HepG2 (cell line): Measurements from ENCODE around the gene CRKL. TPM values are rescaled to one million over a fixed set of nuclear protein-coding genes. Genes with fewer than 3 reads are reported as not detected.

Source experiments
- CTCF ChIP-seq: sonication (generic); formaldehyde crosslinking; IDR thresholded peaks from 2 replicates; pipeline ENCODE4 v1.5.0; 2020; ENCODE audit warnings: mild to moderate bottlenecking, missing genetic modification reagents, moderate library complexity
- DMAP1 ChIP-seq: IDR thresholded peaks from 2 replicates; pipeline ENCODE4 v1.6.1; 2016
- EEA1 ChIP-seq: sonication (generic); formaldehyde crosslinking; IDR thresholded peaks from 2 replicates; pipeline ENCODE4 v1.5.1; 2020; ENCODE audit warnings: mild to moderate bottlenecking, missing genetic modification reagents, borderline replicate concordance
- ELF1 ChIP-seq: sonication (generic); formaldehyde crosslinking; IDR thresholded peaks from 2 replicates; pipeline ENCODE4 v1.4.0; 2020; ENCODE audit warnings: missing genetic modification reagents
- FOXC1 ChIP-seq: sonication (generic); formaldehyde crosslinking; IDR thresholded peaks from 2 replicates; pipeline ENCODE4 v1.8.0; 2022; ENCODE audit warnings: mild to moderate bottlenecking, missing genetic modification reagents, borderline replicate concordance
- FOXM1 ChIP-seq: sonication (generic); formaldehyde crosslinking; IDR thresholded peaks from 2 replicates; pipeline ENCODE4 v1.5.0; 2020; ENCODE audit warnings: missing genetic modification reagents
- FOXP1 ChIP-seq, 2 experiments: fragments of 450-650 bp in 1 of 2; IDR thresholded peaks; 2 replicates each; pipeline ENCODE4 v1.6.1; 2017 to 2018; ENCODE audit warnings: antibody characterized with exemption in 1 of 2
- HNRNPL ChIP-seq: fragments of 200-400 bp; formaldehyde crosslinking; IDR thresholded peaks from 2 replicates; pipeline ENCODE4 v1.6.1; 2017; ENCODE audit warnings: mild to moderate bottlenecking, low read depth, low read length
- NCOA2 ChIP-seq: sonication (generic); formaldehyde crosslinking; IDR thresholded peaks from 2 replicates; pipeline ENCODE4 v1.8.0; 2022; ENCODE audit warnings: inconsistent platforms
- PHF8 ChIP-seq: sonication (generic); formaldehyde crosslinking; IDR thresholded peaks from 2 replicates; pipeline ENCODE4 v1.5.0; 2020; ENCODE audit warnings: missing genetic modification reagents
- RARG ChIP-seq: sonication (generic); formaldehyde crosslinking; IDR thresholded peaks from 2 replicates; pipeline ENCODE4 v1.4.0; 2020; ENCODE audit warnings: low read depth, mild to moderate bottlenecking, missing genetic modification reagents
- RXRA ChIP-seq: sonication (generic); formaldehyde crosslinking; IDR thresholded peaks from 2 replicates; pipeline ENCODE4 v1.5.1; 2020; ENCODE audit warnings: missing genetic modification reagents
- SAP130 ChIP-seq: IDR thresholded peaks from 2 replicates; pipeline ENCODE4 v1.6.1; 2016; ENCODE audit warnings: low read depth
- SCMH1 ChIP-seq: sonication (generic); formaldehyde crosslinking; IDR thresholded peaks from 2 replicates; pipeline ENCODE4 v1.9.0; 2021; ENCODE audit warnings: missing genetic modification reagents, mild to moderate bottlenecking, borderline replicate concordance
- SIX4 ChIP-seq: sonication (generic); formaldehyde crosslinking; IDR thresholded peaks from 2 replicates; pipeline ENCODE4 v1.4.0; 2020; ENCODE audit warnings: missing genetic modification reagents
- TAF15 ChIP-seq: fragments of 200-400 bp; formaldehyde crosslinking; IDR thresholded peaks from one replicate; pipeline ENCODE4 v1.6.1; 2018; ENCODE audit warnings: mild to moderate bottlenecking, low read depth, low read length; ENCODE audit not compliant: poor library complexity, severe bottlenecking
- YEATS4 ChIP-seq: sonication (generic); formaldehyde crosslinking; IDR thresholded peaks from 2 replicates; pipeline ENCODE4 v1.4.0; 2020; ENCODE audit warnings: missing genetic modification reagents, borderline replicate concordance
- ZEB1 ChIP-seq: IDR thresholded peaks from 2 replicates; pipeline ENCODE4 v1.6.1; 2012; ENCODE audit warnings: mild to moderate bottlenecking, low read depth, inconsistent platforms; ENCODE audit not compliant: insufficient replicate concordance
- ZNF317 ChIP-seq: sonication (generic); formaldehyde crosslinking; IDR thresholded peaks from 2 replicates; pipeline ENCODE4 v1.5.0; 2020; ENCODE audit warnings: mild to moderate bottlenecking, missing genetic modification reagents
- ZNF333 ChIP-seq: sonication (generic); formaldehyde crosslinking; IDR thresholded peaks from 2 replicates; pipeline ENCODE4 v1.4.0; 2020; ENCODE audit warnings: mild to moderate bottlenecking, missing genetic modification reagents, borderline replicate concordance
- ZNF749 ChIP-seq: sonication (generic); formaldehyde crosslinking; IDR thresholded peaks from 2 replicates; pipeline ENCODE4 v1.8.0; 2022; ENCODE audit warnings: mild to moderate bottlenecking, missing genetic modification reagents, moderate library complexity, borderline replicate concordance
- ZSCAN21 ChIP-seq: sonication (generic); formaldehyde crosslinking; IDR thresholded peaks from 2 replicates; pipeline ENCODE4 v1.8.0; 2022; ENCODE audit warnings: mild to moderate bottlenecking, missing genetic modification reagents, moderate library complexity, borderline replicate concordance
- polyA plus RNA-seq, 8 experiments: library from polyadenylated mRNA; depleted of rRNA in 3 of 8; stranded (reverse) in 7 of 8; unstranded in 1 of 8; fragments of >200 nt; fragmentation: Illumina TruSeq in 4 of 8; extraction: Trizol in 4 of 8; gene quantifications; 2 replicates each; pipeline versions ENCODE4 v1.2.1 to v1.2.3, GENCODE V29; 2011 to 2016; ENCODE audit warnings: low read depth in 4 of 8, missing spikeins in 1 of 8, mixed read lengths in 1 of 8; ENCODE audit not compliant: insufficient read depth in 1 of 8
- total RNA-seq, 5 experiments: library from RNA; depleted of rRNA; stranded (reverse); fragments of >200 nt; fragmentation: Illumina TruSeq; extraction: Trizol; gene quantifications; 2 replicates each; pipeline ENCODE4 v1.2.3, GENCODE V29; 2016; ENCODE audit warnings: low read depth in 1 of 5
- TF ChIP-seq, protein P1 (sequence below): sonication (generic); formaldehyde crosslinking; IDR thresholded peaks from 2 replicates; pipeline ENCODE4 v1.8.0; 2022; ENCODE audit warnings: mild to moderate bottlenecking, missing genetic modification reagents, moderate library complexity
- TF ChIP-seq, protein P2 (sequence below): sonication (generic); formaldehyde crosslinking; IDR thresholded peaks from 2 replicates; pipeline ENCODE4 v1.8.1; 2022; ENCODE audit warnings: mild to moderate bottlenecking, missing genetic modification reagents
- TF ChIP-seq, protein P3 (sequence below): sonication (generic); formaldehyde crosslinking; IDR thresholded peaks from 2 replicates; pipeline ENCODE4 v1.5.1; 2020; ENCODE audit warnings: mild to moderate bottlenecking, missing genetic modification reagents, borderline replicate concordance

The CRKL gene
- total and polyA plus RNA-seq, 2 of the 13 experiments (the other 11 are each of a cell fraction or from before 2014, with no cell fraction given) = 37.4 to 60.6 TPM

DNA sequence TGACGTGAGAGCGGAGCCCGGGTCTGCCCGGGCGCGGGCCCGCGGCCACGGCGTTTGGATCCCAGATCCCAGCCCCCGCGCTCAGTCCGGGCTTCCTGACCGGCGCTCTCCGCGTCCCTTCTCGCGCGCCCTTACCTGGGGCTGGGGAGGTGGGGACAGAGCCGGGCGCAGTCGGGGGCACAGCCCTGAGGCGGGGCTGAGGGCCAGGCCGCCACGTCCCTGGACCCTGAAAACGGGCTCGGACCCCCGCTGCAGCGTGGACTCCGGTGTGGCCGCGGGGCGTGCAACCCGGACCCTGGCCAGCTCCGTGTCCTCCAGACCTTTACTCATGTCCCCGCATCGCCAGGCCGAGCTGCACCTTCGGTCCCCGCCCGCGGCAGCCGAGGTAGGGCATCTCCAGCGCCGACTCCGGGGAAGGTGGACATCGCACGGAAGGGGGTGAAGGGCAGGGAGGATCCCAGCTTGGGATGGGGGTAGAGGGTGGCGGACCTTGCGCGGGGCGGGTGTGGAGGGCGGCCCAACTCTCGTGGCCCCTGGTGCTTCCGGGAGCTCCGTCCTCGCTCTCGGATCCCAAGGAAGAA is 40.0 kb downstream of the CRKL start (continued):
- TF ChIP-seq ZNF749 = 0 out of 2 replicates have a peak, but pooled peaks have one; percentile 32
- TF ChIP-seq, protein P1, sequence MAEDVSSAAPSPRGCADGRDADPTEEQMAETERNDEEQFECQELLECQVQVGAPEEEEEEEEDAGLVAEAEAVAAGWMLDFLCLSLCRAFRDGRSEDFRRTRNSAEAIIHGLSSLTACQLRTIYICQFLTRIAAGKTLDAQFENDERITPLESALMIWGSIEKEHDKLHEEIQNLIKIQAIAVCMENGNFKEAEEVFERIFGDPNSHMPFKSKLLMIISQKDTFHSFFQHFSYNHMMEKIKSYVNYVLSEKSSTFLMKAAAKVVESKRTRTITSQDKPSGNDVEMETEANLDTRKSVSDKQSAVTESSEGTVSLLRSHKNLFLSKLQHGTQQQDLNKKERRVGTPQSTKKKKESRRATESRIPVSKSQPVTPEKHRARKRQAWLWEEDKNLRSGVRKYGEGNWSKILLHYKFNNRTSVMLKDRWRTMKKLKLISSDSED (CRISPR knock-in tag) = 0 out of 2 replicates have a peak, but pooled peaks have one; percentile 35
- TF ChIP-seq CTCF (CRISPR knock-in tag) = peak; percentile 19; the same call in 1 of the 2 replicates
- TF ChIP-seq ZNF333 (CRISPR knock-in tag) = peak; percentile 64; the same call in 1 of the 2 replicates
- TF ChIP-seq, protein P2, sequence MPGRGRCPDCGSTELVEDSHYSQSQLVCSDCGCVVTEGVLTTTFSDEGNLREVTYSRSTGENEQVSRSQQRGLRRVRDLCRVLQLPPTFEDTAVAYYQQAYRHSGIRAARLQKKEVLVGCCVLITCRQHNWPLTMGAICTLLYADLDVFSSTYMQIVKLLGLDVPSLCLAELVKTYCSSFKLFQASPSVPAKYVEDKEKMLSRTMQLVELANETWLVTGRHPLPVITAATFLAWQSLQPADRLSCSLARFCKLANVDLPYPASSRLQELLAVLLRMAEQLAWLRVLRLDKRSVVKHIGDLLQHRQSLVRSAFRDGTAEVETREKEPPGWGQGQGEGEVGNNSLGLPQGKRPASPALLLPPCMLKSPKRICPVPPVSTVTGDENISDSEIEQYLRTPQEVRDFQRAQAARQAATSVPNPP (CRISPR knock-in tag) = peak; percentile 30; the same call in 1 of the 2 replicates
- TF ChIP-seq RARG (CRISPR knock-in tag) = no peak
- peak; percentile 75 for TF ChIP-seq TAF15
- peak; percentile 3; the same call in 1 of the 2 replicates for TF ChIP-seq DMAP1 (CRISPR knock-in tag)
- TF ChIP-seq ZNF317 (CRISPR knock-in tag) = 0 out of 2 replicates have a peak, but pooled peaks have one; percentile 41
- TF ChIP-seq FOXC1 (CRISPR knock-in tag) = 0 out of 2 replicates have a peak, but pooled peaks have one; percentile 35
- TF ChIP-seq SCMH1 = no peak
- TF ChIP-seq PHF8 (CRISPR knock-in tag) = peak; percentile 76
- TF ChIP-seq ZEB1 = no peak
- 0 out of 2 replicates have a peak, but pooled peaks have one; percentile 42 for TF ChIP-seq YEATS4 (CRISPR knock-in tag)
- 0 out of 2 replicates have a peak, but pooled peaks have one; percentile 20 for TF ChIP-seq NCOA2 (CRISPR knock-in tag)
- peak; percentile 52; the same call in 1 of the 2 replicates for TF ChIP-seq SAP130
- no peak for TF ChIP-seq FOXP1 (IDR thresholded peaks at IDR 0.05)
- no peak for TF ChIP-seq FOXP1 (CRISPR knock-in tag; IDR thresholded peaks at IDR 0.05)
- TF ChIP-seq, protein P3, sequence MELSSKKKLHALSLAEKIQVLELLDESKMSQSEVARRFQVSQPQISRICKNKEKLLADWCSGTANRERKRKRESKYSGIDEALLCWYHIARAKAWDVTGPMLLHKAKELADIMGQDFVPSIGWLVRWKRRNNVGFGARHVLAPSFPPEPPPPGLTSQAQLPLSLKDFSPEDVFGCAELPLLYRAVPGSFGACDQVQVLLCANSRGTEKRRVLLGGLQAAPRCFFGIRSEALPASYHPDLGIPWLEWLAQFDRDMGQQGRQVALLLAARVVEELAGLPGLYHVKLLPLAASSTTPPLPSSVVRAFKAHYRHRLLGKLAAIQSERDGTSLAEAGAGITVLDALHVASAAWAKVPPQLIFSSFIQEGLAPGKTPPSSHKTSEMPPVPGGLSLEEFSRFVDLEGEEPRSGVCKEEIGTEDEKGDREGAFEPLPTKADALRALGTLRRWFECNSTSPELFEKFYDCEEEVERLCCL = peak; percentile 49; the same call in 1 of the 2 replicates
- TF ChIP-seq ELF1 = 0 out of 2 replicates have a peak, but pooled peaks have one; percentile 13
- TF ChIP-seq HNRNPL = peak; percentile 35; the same call in 1 of the 2 replicates
- TF ChIP-seq FOXM1 (CRISPR knock-in tag) = no peak
- TF ChIP-seq EEA1 (CRISPR knock-in tag) = peak; percentile 66; the same call in 1 of the 2 replicates
- TF ChIP-seq SIX4 (CRISPR knock-in tag) = no peak
- peak; percentile 50; the same call in 1 of the 2 replicates for TF ChIP-seq RXRA (CRISPR knock-in tag)
- TF ChIP-seq ZSCAN21 (CRISPR knock-in tag) = peak; percentile 66; the same call in 1 of the 2 replicates
